ENCODE data around the gene PLEKHG4B.

Gene PLEKHG4B

GRCh38 chr5:152077-152476 lies 60.1 kb downstream of the PLEKHG4B start:
- H3K27ac ChIP-seq: no peak overlapping the region
- H3K36me3 ChIP-seq (ENCODE audit: control insufficient read depth, insufficient read depth, low read length): no peaks in the 10 kb centered on the region
- peaks cover 7% of the 10 kb centered on the region for H3K9me3 ChIP-seq (ENCODE audit: control insufficient read depth, low read length)
- H3K79me2 ChIP-seq: no peaks in the 10 kb centered on the region
- H2AFZ ChIP-seq: no peak overlapping the region
- H3K4me2 ChIP-seq (ENCODE audit: low read length): no peak overlapping the region
- H3K9ac ChIP-seq: no peak overlapping the region
- no peak for TF ChIP-seq CTCF (IDR thresholded peaks at IDR 0.05)
- no peaks in the 10 kb centered on the region for H3K4me1 ChIP-seq
- H3K4me3 ChIP-seq (ENCODE audit: low read depth, low read length): no peak overlapping the region
- H3K27me3 ChIP-seq (ENCODE audit: control insufficient read depth, insufficient read depth, low read length): no peaks in the 10 kb centered on the region

GRCh38 chr5:153256-153655 lies 61.3 kb downstream of the PLEKHG4B start:
- H3K36me3 ChIP-seq (ENCODE audit: control insufficient read depth, insufficient read depth, low read length): no peaks in the 10 kb centered on the region
- no peaks in the 10 kb centered on the region for H3K79me2 ChIP-seq
- no peak overlapping the region for H3K9ac ChIP-seq
- TF ChIP-seq CTCF (IDR thresholded peaks at IDR 0.05): no peak
- H2AFZ ChIP-seq: no peak overlapping the region
- H3K9me3 ChIP-seq (ENCODE audit: control insufficient read depth, low read length): no peaks in the 10 kb centered on the region
- no peak overlapping the region for H3K27ac ChIP-seq
- H3K27me3 ChIP-seq (ENCODE audit: control insufficient read depth, insufficient read depth, low read length): no peaks in the 10 kb centered on the region
- H3K4me3 ChIP-seq (ENCODE audit: low read depth, low read length): no peak overlapping the region
- no peak overlapping the region for H3K4me2 ChIP-seq (ENCODE audit: low read length)
- no peaks in the 10 kb centered on the region for H3K4me1 ChIP-seq

- Histone ChIP-seq H3K27ac (no peak overlapping the region), H3K9ac (no peak overlapping the region), H3K4me1 (no peaks in the 10 kb centered on the region), H2AFZ (no peak overlapping the region), H3K27me3 (ENCODE audit: control insufficient read depth, insufficient read depth, low read length) (no peaks in the 10 kb centered on the region), H3K9me3 (ENCODE audit: control insufficient read depth, low read length) (no peaks in the 10 kb centered on the region), H3K79me2 (no peaks in the 10 kb centered on the region), H3K4me3 (ENCODE audit: low read depth, low read length) (no peak overlapping the region), H3K4me2 (ENCODE audit: low read length) (no peak overlapping the region), H3K36me3 (ENCODE audit: control insufficient read depth, insufficient read depth, low read length) (no peaks in the 10 kb centered on the region)
- TF ChIP-seq CTCF (IDR thresholded peaks at IDR 0.05): no peak
These were observed 62.3 kb downstream of the PLEKHG4B start for GRCh38 chr5:154236-154635.

GRCh38 chr5:154826-155225 lies 62.9 kb downstream of the PLEKHG4B start:
- H3K36me3 ChIP-seq (ENCODE audit: control insufficient read depth, insufficient read depth, low read length): no peaks in the 10 kb centered on the region
- H3K9me3 ChIP-seq (ENCODE audit: control insufficient read depth, low read length): no peaks in the 10 kb centered on the region
- H3K4me1 ChIP-seq: no peaks in the 10 kb centered on the region
- H3K4me3 ChIP-seq (ENCODE audit: low read depth, low read length): no peak overlapping the region
- no peak for TF ChIP-seq CTCF (IDR thresholded peaks at IDR 0.05)
- H3K27ac ChIP-seq: no peak overlapping the region
- no peak overlapping the region for H2AFZ ChIP-seq
- H3K4me2 ChIP-seq (ENCODE audit: low read length): no peak overlapping the region
- H3K9ac ChIP-seq: no peak overlapping the region
- H3K27me3 ChIP-seq (ENCODE audit: control insufficient read depth, insufficient read depth, low read length): no peaks in the 10 kb centered on the region
- H3K79me2 ChIP-seq: no peaks in the 10 kb centered on the region

GRCh38 chr5:155651-156410 lies 63.9 kb downstream of the PLEKHG4B start:
- Histone ChIP-seq H2AFZ (no peak overlapping the region), H3K27ac (no peak overlapping the region), H3K79me2 (no peaks in the 10 kb centered on the region), H3K4me1 (no peaks in the 10 kb centered on the region), H3K36me3 (ENCODE audit: control insufficient read depth, insufficient read depth, low read length) (no peaks in the 10 kb centered on the region), H3K9ac (no peak overlapping the region), H3K4me3 (ENCODE audit: low read depth, low read length) (no peak overlapping the region), H3K4me2 (ENCODE audit: low read length) (no peak overlapping the region), H3K27me3 (ENCODE audit: control insufficient read depth, insufficient read depth, low read length) (no peaks in the 10 kb centered on the region), H3K9me3 (ENCODE audit: control insufficient read depth, low read length) (no peaks in the 10 kb centered on the region)
- TF ChIP-seq CTCF (IDR thresholded peaks at IDR 0.05): no peak
